GM12878 (cell line): ENCODE results near the gene SLC2A4. TPM values are rescaled to one million over a fixed set of nuclear protein-coding genes. Genes with fewer than 3 reads are reported as not detected.

ENCODE experiments used
- BCL3 ChIP-seq: IDR thresholded peaks from 2 replicates; pipeline ENCODE4 v1.6.1; 2011; ENCODE audit warnings: borderline replicate concordance, low read depth, mild to moderate bottlenecking, moderate library complexity, low read length; ENCODE audit not compliant: insufficient read depth, poor library complexity, severe bottlenecking
- CTCF ChIP-seq, 3 experiments: IDR thresholded peaks in 2 of 3; conservative IDR thresholded peaks in 1 of 3; 2 replicates each; pipeline ENCODE4 v1.5.1; 2011; ENCODE audit warnings: low read depth in 3 of 3, low read length in 3 of 3, mild to moderate bottlenecking in 3 of 3, control low read depth in 2 of 3, moderate library complexity in 2 of 3, inconsistent platforms in 1 of 3, mixed read lengths in 1 of 3; ENCODE audit not compliant: control insufficient read depth in 2 of 3, insufficient read depth in 1 of 3; ENCODE audit errors: extremely low read depth in 1 of 3
- E2F4 ChIP-seq: IDR thresholded peaks from 2 replicates; pipeline ENCODE4 v1.6.1; 2012; ENCODE audit warnings: low read depth, low read length, improper control_type of control experiment
- FOXK2 ChIP-seq: fragments of 450-650 bp; IDR thresholded peaks from 2 replicates; pipeline ENCODE4 v1.6.1; 2017; ENCODE audit warnings: mild to moderate bottlenecking, moderate library complexity
- GABPA ChIP-seq: IDR thresholded peaks from 2 replicates; pipeline ENCODE4 v1.6.1; 2014; ENCODE audit warnings: antibody characterized with exemption, low read depth, mild to moderate bottlenecking, inconsistent platforms
- JUND ChIP-seq: IDR thresholded peaks from 2 replicates; pipeline ENCODE4 v1.6.1; 2012; ENCODE audit warnings: low read depth, mild to moderate bottlenecking, low read length, improper control_type of control experiment, moderate library complexity
- NBN ChIP-seq: fragments of 450-650 bp; IDR thresholded peaks from 2 replicates; pipeline ENCODE4 v1.6.1; 2016
- NFYB ChIP-seq: IDR thresholded peaks from 2 replicates; pipeline ENCODE4 v1.6.1; 2011; ENCODE audit warnings: low read depth, mild to moderate bottlenecking, low read length, improper control_type of control experiment, moderate library complexity; ENCODE audit not compliant: insufficient read depth
- NR2C2 ChIP-seq: IDR thresholded peaks from 2 replicates; pipeline ENCODE4 v1.6.1; 2011; ENCODE audit warnings: borderline replicate concordance, low read depth; ENCODE audit not compliant: control insufficient read depth, insufficient read length
- POU2F2 ChIP-seq: IDR thresholded peaks from 3 replicates; pipeline ENCODE4 v1.6.1; 2011; ENCODE audit warnings: low read depth, mild to moderate bottlenecking, low read length, borderline replicate concordance
- RELB ChIP-seq: fragments of 450-650 bp; IDR thresholded peaks from 2 replicates; pipeline ENCODE4 v1.6.1; 2017; ENCODE audit warnings: low read depth, mild to moderate bottlenecking, moderate library complexity
- SREBF1 ChIP-seq: IDR thresholded peaks from 2 replicates; pipeline ENCODE4 v1.6.1; 2012; ENCODE audit warnings: mild to moderate bottlenecking, low read length
- TCF12 ChIP-seq: IDR thresholded peaks from 2 replicates; pipeline ENCODE4 v1.6.1; 2011; ENCODE audit warnings: low read depth, mild to moderate bottlenecking, low read length
- ZNF207 ChIP-seq: fragments of 450-650 bp; IDR thresholded peaks from 2 replicates; pipeline ENCODE4 v1.6.1; 2014; ENCODE audit warnings: antibody characterized with exemption, mild to moderate bottlenecking, borderline replicate concordance
- ZNF622 ChIP-seq: fragments of 450-650 bp; IDR thresholded peaks from 2 replicates; pipeline ENCODE4 v1.6.1; 2017; ENCODE audit warnings: mild to moderate bottlenecking, inconsistent platforms
- polyA plus RNA-seq, 11 experiments: library from polyadenylated mRNA; depleted of rRNA in 4 of 11; unstranded in 6 of 11; stranded (reverse) in 5 of 11; fragments of >200 nt; fragmentation: Nextera tagmentation in 4 of 11; fragmentation: Illumina TruSeq in 1 of 11; extraction: Ambion mirVana in 4 of 11; extraction: Trizol in 1 of 11; gene quantifications; 1 replicate in 1 of 11; 2 replicates in 10 of 11; pipeline versions ENCODE4 v1.2.1 to v1.2.3, GENCODE V29; 2011 to 2016; ENCODE audit warnings: inconsistent platforms in 2 of 11, missing spikeins in 2 of 11, low read depth in 1 of 11
- total RNA-seq, 4 experiments: library from RNA; depleted of rRNA in 3 of 4; stranded (reverse); fragments of >200 nt in 3 of 4; fragmentation: Illumina TruSeq in 1 of 4; extraction: Trizol in 1 of 4; gene quantifications; 2 replicates each; pipeline versions ENCODE4 v1.2.1 to v1.2.3, GENCODE V29; 2013 to 2021

SLC2A4 gene
- total and polyA plus RNA-seq, 10 of the 15 experiments (the other 5 are each of a cell fraction or from before 2014, with no cell fraction given) = 0.03 to 0.23 (median 0.04) TPM; not detected in 4

GRCh38 chr17:7279448-7279847 lies 2.1 kb upstream of the SLC2A4 start (continued):
- TF ChIP-seq E2F4 (no peak), POU2F2 (no peak), GABPA (no peak), SREBF1 (no peak), NFYB (no peak), FOXK2 (no peak), ZNF622 (no peak), NBN (no peak), CTCF (IDR thresholded peaks at IDR 0.05 in 2 of 3, conservative IDR thresholded peaks at IDR 0.05 in 1 of 3; ENCODE audit: control insufficient read depth in 2 of 3, extremely low read depth in 1 of 3, insufficient read depth in 1 of 3, low read depth in 3 of 3, low read length in 3 of 3) (no peak), TCF12 (no peak), NR2C2 (no peak), BCL3 (no peak), RELB (no peak), JUND (no peak), ZNF207 (no peak)
